H9 (cell line): ENCODE data around the gene SLC10A3. TPM values are rescaled to one million over a fixed set of nuclear protein-coding genes. Genes with fewer than 3 reads are reported as not detected.

Source experiments
- DNase-seq: peaks from one replicate; pipeline ENCODE4 v3.0.0-alpha.2; 2017
- H2AFZ ChIP-seq: one replicate; pipeline ENCODE4 v1.6.1; 2013; ENCODE audit warnings: mild to moderate bottlenecking, low read length, control low read depth, moderate library complexity
- H2AK5ac ChIP-seq: 2 replicates; pipeline ENCODE4 v1.6.1; 2013; ENCODE audit warnings: low read length, control low read depth, mixed read lengths; ENCODE audit not compliant: insufficient read length
- H2BK120ac ChIP-seq: one replicate; pipeline ENCODE4 v1.6.1; 2013; ENCODE audit warnings: low read depth, mild to moderate bottlenecking, low read length, control low read depth, inconsistent platforms; ENCODE audit not compliant: poor library complexity, severe bottlenecking
- H2BK12ac ChIP-seq: 2 replicates; pipeline ENCODE4 v1.6.1; 2013; ENCODE audit warnings: low read length, control low read depth, mixed read lengths, low read depth; ENCODE audit not compliant: insufficient read length
- H2BK15ac ChIP-seq: 2 replicates; pipeline ENCODE4 v1.6.1; 2013; ENCODE audit warnings: low read depth, low read length, control low read depth
- H2BK20ac ChIP-seq: one replicate; pipeline ENCODE4 v1.6.1; 2013; ENCODE audit warnings: low read depth, mild to moderate bottlenecking, low read length, control low read depth, inconsistent platforms; ENCODE audit not compliant: poor library complexity, severe bottlenecking
- H2BK5ac ChIP-seq: 2 replicates; pipeline ENCODE4 v1.6.1; 2013; ENCODE audit warnings: low read length, control low read depth, mixed read lengths; ENCODE audit not compliant: insufficient read length
- H3K14ac ChIP-seq: 2 replicates; pipeline ENCODE4 v1.6.1; 2013; ENCODE audit warnings: low read length, control low read depth; ENCODE audit not compliant: insufficient read depth
- H3K18ac ChIP-seq: 2 replicates; pipeline ENCODE4 v1.6.1; 2013; ENCODE audit warnings: low read depth, mild to moderate bottlenecking, mixed read lengths, low read length, control low read depth; ENCODE audit not compliant: insufficient read length
- H3K23ac ChIP-seq: 2 replicates; pipeline ENCODE4 v1.6.1; 2013; ENCODE audit warnings: low read length, control low read depth, mixed read lengths, low read depth; ENCODE audit not compliant: insufficient read length
- H3K23me2 ChIP-seq: 2 replicates; pipeline ENCODE4 v1.6.1; 2013; ENCODE audit warnings: low read depth, mild to moderate bottlenecking, mixed read lengths, low read length, control low read depth; ENCODE audit not compliant: insufficient read length, poor library complexity, severe bottlenecking
- H3K27ac ChIP-seq: 2 replicates; pipeline ENCODE4 v1.5.1; 2013; ENCODE audit warnings: low read length, control low read depth, mixed read lengths, low read depth; ENCODE audit not compliant: insufficient read length
- H3K27me3 ChIP-seq: 2 replicates; pipeline ENCODE4 v1.6.1; 2013; ENCODE audit warnings: low read length, control low read depth, inconsistent platforms; ENCODE audit not compliant: insufficient read depth
- H3K4ac ChIP-seq: 2 replicates; pipeline ENCODE4 v1.6.1; 2013; ENCODE audit warnings: low read depth, mild to moderate bottlenecking, control low read depth, inconsistent platforms, low read length, moderate library complexity
- H3K4me1 ChIP-seq: 2 replicates; pipeline ENCODE4 v1.6.1; 2013; ENCODE audit warnings: low read length, control low read depth, inconsistent platforms; ENCODE audit not compliant: insufficient read depth
- H3K4me2 ChIP-seq: 2 replicates; pipeline ENCODE4 v1.6.1; 2013; ENCODE audit warnings: low read length, control low read depth, mixed read lengths; ENCODE audit not compliant: insufficient read length, insufficient read depth
- H3K56ac ChIP-seq: 2 replicates; pipeline ENCODE4 v1.6.1; 2013; ENCODE audit warnings: low read depth, mild to moderate bottlenecking, mixed read lengths, low read length, control low read depth; ENCODE audit not compliant: insufficient read length
- H3K79me1 ChIP-seq: 2 replicates; pipeline ENCODE4 v1.6.1; 2013; ENCODE audit warnings: low read depth, mild to moderate bottlenecking, moderate library complexity, low read length, control low read depth, inconsistent platforms; ENCODE audit not compliant: insufficient read depth, poor library complexity, severe bottlenecking
- H3K79me2 ChIP-seq: 2 replicates; pipeline ENCODE4 v1.6.1; 2013; ENCODE audit warnings: low read length, control low read depth, inconsistent platforms; ENCODE audit not compliant: insufficient read depth
- H3K9ac ChIP-seq: 2 replicates; pipeline ENCODE4 v1.6.1; 2013; ENCODE audit warnings: low read length, control low read depth, mixed read lengths; ENCODE audit not compliant: insufficient read length; ENCODE audit errors: extremely low read depth
- H3K9me3 ChIP-seq: one replicate; pipeline ENCODE4 v1.6.1; 2013; ENCODE audit warnings: low read depth, low read length, inconsistent platforms; ENCODE audit not compliant: control insufficient read depth
- H3T11ph ChIP-seq: one replicate; pipeline ENCODE4 v1.6.1; 2013; ENCODE audit warnings: mild to moderate bottlenecking, low read length, control low read depth, inconsistent platforms
- H4K20me1 ChIP-seq: one replicate; pipeline ENCODE4 v1.6.1; 2013; ENCODE audit not compliant: control insufficient read depth, insufficient read length, insufficient read depth
- H4K5ac ChIP-seq: 2 replicates; pipeline ENCODE4 v1.6.1; 2013; ENCODE audit warnings: low read depth, mild to moderate bottlenecking, mixed read lengths, low read length, control low read depth; ENCODE audit not compliant: insufficient read length
- H4K8ac ChIP-seq: replicated peaks from 2 replicates; pipeline ENCODE4 v1.6.1; 2013; ENCODE audit warnings: low read length, control low read depth, mixed read lengths, low read depth; ENCODE audit not compliant: insufficient read length
- H4K91ac ChIP-seq: 2 replicates; pipeline ENCODE4 v1.6.1; 2013; ENCODE audit warnings: low read depth, mild to moderate bottlenecking, moderate library complexity, mixed read lengths, low read length, control low read depth; ENCODE audit not compliant: insufficient read length
- H3K27ac Mint-ChIP-seq, 3 experiments: 2 replicates in 2 of 3; 3 replicates in 1 of 3; pipeline ENCODE4 v1.8.0; 2020 to 2021; ENCODE audit warnings: mixed read lengths in 3 of 3, mild to moderate bottlenecking in 1 of 3, moderate library complexity in 1 of 3
- H3K27me3 Mint-ChIP-seq: 2 replicates; pipeline ENCODE4 v1.8.0; 2021; ENCODE audit warnings: low read depth, mild to moderate bottlenecking, moderate library complexity, mixed read lengths
- H3K36me3 Mint-ChIP-seq, 3 experiments: 2 replicates in 2 of 3; 3 replicates in 1 of 3; pipeline ENCODE4 v1.8.0; 2020 to 2021; ENCODE audit warnings: low read depth in 3 of 3, mixed read lengths in 3 of 3; ENCODE audit not compliant: insufficient read depth in 1 of 3
- H3K4me1 Mint-ChIP-seq, 2 experiments: 2 replicates each; pipeline ENCODE4 v1.8.0; 2020; ENCODE audit warnings: mixed read lengths in 2 of 2
- H3K4me3 Mint-ChIP-seq, 2 experiments: 2 replicates in 1 of 2; 3 replicates in 1 of 2; pipeline ENCODE4 v1.8.0; 2020 to 2021; ENCODE audit warnings: mild to moderate bottlenecking in 2 of 2, mixed read lengths in 2 of 2, moderate library complexity in 1 of 2
- H3K9me3 Mint-ChIP-seq, 2 experiments: 2 replicates in 1 of 2; 3 replicates in 1 of 2; pipeline ENCODE4 v1.8.0; 2020; ENCODE audit warnings: mild to moderate bottlenecking in 2 of 2, mixed read lengths in 2 of 2, moderate library complexity in 1 of 2
- WGBS: extraction: QIAGEN DNeasy Blood & Tissue Kit; methylation state at CpG from one replicate; pipeline ENCODE4 v1.1.7; 2013; ENCODE audit warnings: missing lambda C conversion rate, low lambda C conversion rate, mixed read lengths; ENCODE audit not compliant: insufficient read length; ENCODE audit errors: extremely low coverage; 5-methylcytosine and 5-hydroxymethylcytosine counted together
- total RNA-seq: library from RNA; stranded (reverse); gene quantifications from 2 replicates; pipeline ENCODE4 v1.2.1, GENCODE V29; 2021
- TF ChIP-seq, protein P1 (sequence below): fragments of 200-600 bp; sonication (generic); conservative IDR thresholded peaks from 3 replicates; pipeline ENCODE4 v1.8.0; 2021; ENCODE audit warnings: antibody characterized with exemption, mild to moderate bottlenecking

SLC10A3 gene
- total RNA-seq, 1 experiment from 2014 or later: 8.8 TPM

DNA sequence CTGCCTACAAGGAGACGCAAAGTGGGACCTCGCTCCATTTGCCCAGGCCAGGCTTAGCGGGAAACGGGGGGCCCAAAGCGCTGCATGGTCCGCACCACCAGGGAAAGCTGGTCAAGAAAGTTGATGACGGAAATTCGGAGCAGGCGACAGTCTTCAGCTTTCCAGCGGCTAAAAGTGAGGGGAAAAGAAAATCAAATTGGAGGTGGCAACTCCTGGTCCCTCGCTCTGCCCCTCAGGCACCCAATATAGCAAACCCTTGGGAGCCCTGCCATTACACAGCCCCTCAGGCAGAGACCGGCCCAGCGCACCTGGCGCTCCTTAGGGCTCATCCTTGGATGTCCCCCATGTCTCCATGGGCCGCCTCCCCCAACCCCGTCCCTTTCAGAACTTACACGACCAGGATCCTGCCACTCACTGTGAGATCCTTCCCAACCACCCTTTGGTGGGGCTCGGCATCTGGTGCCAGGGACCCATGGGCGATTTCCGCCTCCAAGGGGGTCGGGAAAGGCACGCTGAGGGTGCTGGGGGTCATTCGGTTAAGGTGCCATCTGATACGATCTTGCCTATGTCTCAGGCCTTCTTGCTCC is 12.4 kb downstream of the SLC10A3 start:
- Histone ChIP-seq H3K14ac (no peak overlapping the region), H2BK5ac (no peak overlapping the region), H2BK12ac (no peak overlapping the region), H3K18ac (no peak overlapping the region), H4K5ac (no peak overlapping the region), H3K4me1 (no peaks in the 10 kb centered on the region), H3K27me3 (no peaks in the 10 kb centered on the region), H2BK120ac (no peak overlapping the region), H3K79me2 (no peaks in the 10 kb centered on the region), H3K9ac (no peak overlapping the region), H4K8ac (no peak overlapping the region), H2BK15ac (no peak overlapping the region), H3K23ac (no peak overlapping the region), H3K27ac (no peak overlapping the region), H3K23me2 (peaks cover 4% of the 10 kb centered on the region), H3K9me3 (peaks cover 26% of the 10 kb centered on the region), H4K20me1 (no peaks in the 10 kb centered on the region), H3K79me1 (no peaks in the 10 kb centered on the region), H4K91ac (no peak overlapping the region), H3T11ph (no peak overlapping the region), H3K4me2 (peak overlapping the region; percentile 52), H2AK5ac (no peak overlapping the region), H2AFZ (no peak overlapping the region), H2BK20ac (no peak overlapping the region), H3K56ac (no peak overlapping the region), H3K4ac (no peak overlapping the region)
- Mint-ChIP-seq H3K36me3 (peaks cover 15 to 31% (median 29%) of the 10 kb centered on the region in 3 experiments), H3K27me3 (peaks cover 15% of the 10 kb centered on the region), H3K4me3 (peak overlapping the region; percentile 74 to 86), H3K4me1 (peaks cover 6 to 13% of the 10 kb centered on the region in 2 experiments), H3K27ac (no peak overlapping the region), H3K9me3 (peaks cover 68 to 90% of the 10 kb centered on the region in 2 experiments)
- no CpG with 5 or more reads among the region's 24 CpGs for WGBS
- DNase-seq: peak; percentile 24
- TF ChIP-seq, protein P1, sequence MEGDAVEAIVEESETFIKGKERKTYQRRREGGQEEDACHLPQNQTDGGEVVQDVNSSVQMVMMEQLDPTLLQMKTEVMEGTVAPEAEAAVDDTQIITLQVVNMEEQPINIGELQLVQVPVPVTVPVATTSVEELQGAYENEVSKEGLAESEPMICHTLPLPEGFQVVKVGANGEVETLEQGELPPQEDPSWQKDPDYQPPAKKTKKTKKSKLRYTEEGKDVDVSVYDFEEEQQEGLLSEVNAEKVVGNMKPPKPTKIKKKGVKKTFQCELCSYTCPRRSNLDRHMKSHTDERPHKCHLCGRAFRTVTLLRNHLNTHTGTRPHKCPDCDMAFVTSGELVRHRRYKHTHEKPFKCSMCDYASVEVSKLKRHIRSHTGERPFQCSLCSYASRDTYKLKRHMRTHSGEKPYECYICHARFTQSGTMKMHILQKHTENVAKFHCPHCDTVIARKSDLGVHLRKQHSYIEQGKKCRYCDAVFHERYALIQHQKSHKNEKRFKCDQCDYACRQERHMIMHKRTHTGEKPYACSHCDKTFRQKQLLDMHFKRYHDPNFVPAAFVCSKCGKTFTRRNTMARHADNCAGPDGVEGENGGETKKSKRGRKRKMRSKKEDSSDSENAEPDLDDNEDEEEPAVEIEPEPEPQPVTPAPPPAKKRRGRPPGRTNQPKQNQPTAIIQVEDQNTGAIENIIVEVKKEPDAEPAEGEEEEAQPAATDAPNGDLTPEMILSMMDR: no peak
